AG04450 (cell line): Measurements from ENCODE around the gene GH1. TPM values are rescaled to one million over a fixed set of nuclear protein-coding genes. Genes with fewer than 3 reads are reported as not detected.
"Not testable (repeated sequence)": the region's sequence is repeated elsewhere in the genome, so short reads cannot be mapped to it uniquely, and the experiment has no call there.

Source experiments
- CTCF ChIA-PET: fragments of 300-600, 350-600 bp; formaldehyde crosslinking; extraction: SDS; loops from one replicate; lab custom pipeline; 2022; ENCODE audit warnings: antibody characterized with exemption, inconsistent platforms; lab: Charles Lee
- POLR2A ChIA-PET: fragments of 350-600 bp; formaldehyde crosslinking; extraction: SDS; loops from one replicate; lab custom pipeline; 2021; ENCODE audit warnings: antibody characterized with exemption, inconsistent platforms; lab: Yijun Ruan, JAX
- DNase-seq: peaks from one replicate; pipeline ENCODE4 v3.0.0-alpha.2; 2011; ENCODE audit warnings: low read depth, low spot score
- H3K27ac ChIP-seq: one replicate; pipeline ENCODE4 v1.5.1; 2012; ENCODE audit warnings: low read depth, low read length, control low read depth
- H3K27me3 ChIP-seq: one replicate; pipeline ENCODE4 v1.6.0; 2012; ENCODE audit warnings: low read length; ENCODE audit not compliant: control insufficient read depth, insufficient read depth
- H3K4me3 ChIP-seq: 2 replicates; pipeline ENCODE4 v1.5.1; 2011; ENCODE audit warnings: mild to moderate bottlenecking, low read depth, low read length, control low read depth
- H3K9me3 ChIP-seq: 2 replicates; pipeline ENCODE4 v1.5.1; 2012; ENCODE audit warnings: low read length; ENCODE audit not compliant: control insufficient read depth, insufficient read depth
- polyA plus RNA-seq: library from polyadenylated mRNA; depleted of rRNA; stranded (reverse); fragments of >200 nt; gene quantifications from 2 replicates; pipeline ENCODE4 v1.2.3, GENCODE V29; 2011
- TF ChIP-seq, protein P1 (sequence below): IDR thresholded peaks from 2 replicates; pipeline ENCODE4 v1.5.1; 2011; ENCODE audit warnings: low read depth, low read length, control low read depth, inconsistent platforms

The GH1 gene
- polyA plus RNA-seq, 1 experiment = not detected

DNA sequence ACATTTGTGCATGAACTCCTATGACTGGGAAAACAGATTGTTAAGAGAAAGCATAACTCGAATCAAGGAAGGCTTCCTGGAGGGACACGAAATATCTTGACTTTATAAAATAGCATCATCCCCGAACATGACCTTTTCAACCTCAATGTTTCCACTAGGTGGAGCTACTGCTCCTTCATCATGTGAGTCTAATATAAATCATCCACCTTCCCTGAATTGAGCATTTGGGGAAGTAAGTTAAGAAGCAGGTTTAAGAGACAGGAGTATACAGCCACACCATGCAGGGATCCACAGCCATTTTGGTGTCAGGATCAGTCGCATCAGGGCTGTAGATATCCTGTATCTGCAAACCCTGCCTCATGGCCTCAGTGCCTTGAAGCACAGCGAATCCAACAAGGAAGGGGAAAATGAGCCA lies 14.8 kb downstream of the GH1 start:
- H3K27ac ChIP-seq, POLR2A ChIA-PET, DNase-seq, H3K4me3 ChIP-seq, H3K9me3 ChIP-seq: not testable (repeated sequence)
- H3K27me3 ChIP-seq = peaks cover 21% of the 10 kb centered on the region
- CTCF ChIA-PET = interaction anchor here (0.6 to 2.2 kb wide), 7 partner anchors 9 to 514 kb away, joined by 3 to 16 read pairs (median 4); partner anchors contain the start of gene GH1
- TF ChIP-seq, protein P1, sequence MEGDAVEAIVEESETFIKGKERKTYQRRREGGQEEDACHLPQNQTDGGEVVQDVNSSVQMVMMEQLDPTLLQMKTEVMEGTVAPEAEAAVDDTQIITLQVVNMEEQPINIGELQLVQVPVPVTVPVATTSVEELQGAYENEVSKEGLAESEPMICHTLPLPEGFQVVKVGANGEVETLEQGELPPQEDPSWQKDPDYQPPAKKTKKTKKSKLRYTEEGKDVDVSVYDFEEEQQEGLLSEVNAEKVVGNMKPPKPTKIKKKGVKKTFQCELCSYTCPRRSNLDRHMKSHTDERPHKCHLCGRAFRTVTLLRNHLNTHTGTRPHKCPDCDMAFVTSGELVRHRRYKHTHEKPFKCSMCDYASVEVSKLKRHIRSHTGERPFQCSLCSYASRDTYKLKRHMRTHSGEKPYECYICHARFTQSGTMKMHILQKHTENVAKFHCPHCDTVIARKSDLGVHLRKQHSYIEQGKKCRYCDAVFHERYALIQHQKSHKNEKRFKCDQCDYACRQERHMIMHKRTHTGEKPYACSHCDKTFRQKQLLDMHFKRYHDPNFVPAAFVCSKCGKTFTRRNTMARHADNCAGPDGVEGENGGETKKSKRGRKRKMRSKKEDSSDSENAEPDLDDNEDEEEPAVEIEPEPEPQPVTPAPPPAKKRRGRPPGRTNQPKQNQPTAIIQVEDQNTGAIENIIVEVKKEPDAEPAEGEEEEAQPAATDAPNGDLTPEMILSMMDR = peak; percentile 21

DNA sequence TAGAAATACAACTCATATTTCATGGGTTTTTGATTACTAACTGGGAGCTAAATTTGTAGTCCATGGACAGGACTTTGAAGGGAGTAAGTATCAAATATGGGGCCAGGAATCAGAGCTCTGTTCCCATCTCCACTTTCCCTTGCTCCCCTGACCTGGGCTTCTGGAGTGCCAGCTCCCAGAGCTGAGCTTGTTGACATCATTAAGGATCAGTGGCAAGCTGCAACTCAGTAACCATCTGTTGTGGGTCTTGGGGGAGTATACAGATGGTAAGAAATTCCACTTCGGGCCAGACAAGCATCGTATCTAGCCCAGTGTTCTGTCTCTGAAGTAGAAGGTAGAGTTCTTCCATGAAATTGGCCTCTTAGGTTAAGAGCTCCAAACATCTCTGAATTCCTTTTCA lies 16.7 kb downstream of the GH1 start:
- POLR2A ChIA-PET, H3K9me3 ChIP-seq, H3K27ac ChIP-seq, H3K4me3 ChIP-seq, DNase-seq: not testable (repeated sequence)
- CTCF ChIA-PET = interaction anchor here (0.6 to 1.6 kb wide), 6 partner anchors 14 to 232 kb away, joined by 4 to 8 read pairs (median 6); no protein-coding TSS in a partner anchor
- H3K27me3 ChIP-seq = peaks cover 12% of the 10 kb centered on the region

DNA sequence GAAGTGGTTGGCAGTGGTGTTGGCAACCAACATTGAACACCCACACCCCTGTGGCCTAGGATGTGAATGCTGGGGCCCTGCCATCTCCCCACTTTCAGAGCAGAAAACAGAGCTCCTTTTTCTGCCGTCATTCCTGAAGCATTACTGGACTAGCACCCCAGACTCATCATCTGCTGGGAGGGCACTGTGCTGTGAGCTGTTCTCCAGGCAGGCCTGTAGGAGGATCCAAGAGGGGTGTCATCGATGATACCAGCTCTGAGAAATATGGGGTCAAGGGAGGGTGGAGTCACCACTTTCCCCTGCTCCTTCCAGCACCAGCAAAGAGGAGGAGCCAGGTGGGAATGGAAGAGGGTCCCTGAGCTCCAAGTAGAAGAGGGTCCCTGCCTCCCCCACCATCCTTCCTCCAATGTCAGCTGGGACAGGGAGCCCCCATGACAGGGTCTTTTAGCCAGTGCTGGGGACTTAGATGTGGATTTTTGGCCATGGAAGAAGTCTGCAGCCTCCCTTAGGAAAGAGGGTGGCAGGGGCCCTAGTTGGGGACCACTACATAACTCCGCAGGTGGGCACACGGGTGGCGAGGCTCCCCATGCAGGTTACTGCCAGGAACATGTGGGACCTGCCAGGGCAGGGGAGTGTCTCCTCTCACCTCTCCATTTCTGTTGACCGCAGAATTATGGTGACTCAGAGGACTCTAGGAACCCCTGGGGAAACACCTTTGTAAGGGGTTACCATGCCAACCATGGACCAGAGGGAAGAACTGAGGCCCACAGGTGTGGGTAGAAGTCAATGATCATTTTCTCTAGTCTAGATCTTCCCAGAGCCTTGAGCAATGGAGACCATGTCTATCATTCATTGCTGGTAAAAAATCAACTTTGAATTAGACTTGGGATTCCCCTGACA lies 19.5 kb downstream of the GH1 start:
- H3K9me3 ChIP-seq, H3K4me3 ChIP-seq, DNase-seq, H3K27me3 ChIP-seq, POLR2A ChIA-PET, H3K27ac ChIP-seq, CTCF ChIA-PET: not testable (repeated sequence)

DNA sequence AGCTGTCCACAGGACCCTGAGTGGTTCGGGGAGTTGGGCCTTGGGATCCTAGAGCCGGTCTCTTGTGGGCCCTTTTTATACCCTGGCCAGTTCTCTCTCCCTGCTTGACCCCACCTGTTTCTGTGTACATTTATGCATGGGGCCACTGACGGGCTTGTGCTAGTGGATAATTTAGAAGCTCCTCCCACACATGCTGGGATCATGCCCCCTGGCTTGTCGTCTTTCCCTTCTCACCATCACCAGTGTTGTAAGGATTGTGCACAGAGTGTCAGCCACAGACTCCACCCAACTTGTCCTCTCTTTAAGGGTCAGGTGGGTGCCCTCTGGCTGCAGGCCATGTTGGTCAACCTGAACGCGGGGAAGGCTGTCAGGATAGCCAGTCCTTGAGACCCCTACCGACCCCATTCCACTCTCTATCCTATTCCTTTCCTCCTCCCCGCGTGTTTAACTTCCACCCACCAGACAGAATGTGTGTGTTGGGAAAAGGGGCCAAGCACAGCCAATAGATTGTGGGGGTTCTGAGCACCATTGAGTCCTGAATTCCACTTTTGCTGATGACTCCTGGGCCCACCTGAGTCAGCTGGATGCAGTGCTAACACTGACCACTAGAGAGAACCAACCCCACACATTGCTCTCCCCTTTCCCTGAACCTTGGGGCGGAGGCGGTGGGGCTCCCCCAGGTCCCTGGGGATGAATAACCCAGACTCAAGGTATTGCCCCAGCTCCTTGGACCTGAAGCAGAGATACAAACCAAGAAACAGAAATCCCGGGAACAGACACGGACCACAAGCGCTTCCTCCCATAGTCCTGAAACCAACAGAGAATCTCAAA lies 21.9 kb downstream of the GH1 start, which contains the start of gene CSH1:
CSH1 (minus strand) TSS at position 51 of the 831 bp plus-strand sequence. CDS start 63 bp downstream, outside the sequence.
- CTCF ChIA-PET, H3K27ac ChIP-seq, POLR2A ChIA-PET, H3K9me3 ChIP-seq, DNase-seq, H3K4me3 ChIP-seq: not testable (repeated sequence)
- peaks cover 12% of the 10 kb centered on the region for H3K27me3 ChIP-seq

DNA sequence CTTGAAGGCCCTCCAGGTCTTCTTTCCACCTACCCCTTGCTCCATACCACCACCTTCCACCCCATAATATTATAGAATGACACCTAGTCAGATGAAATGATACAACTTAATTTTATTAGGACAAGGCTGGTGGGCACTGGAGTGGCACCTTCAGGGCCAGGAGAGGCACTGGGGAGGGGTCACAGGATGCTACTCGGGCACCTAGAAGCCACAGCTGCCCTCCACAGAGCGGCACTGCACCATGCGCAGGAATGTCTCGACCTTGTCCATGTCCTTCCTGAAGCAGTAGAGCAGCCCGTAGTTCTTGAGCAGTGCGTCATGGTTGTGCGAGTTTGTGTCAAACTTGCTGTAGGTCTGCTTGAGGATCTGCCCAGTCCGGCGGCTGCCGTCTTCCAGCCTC lies 23.8 kb downstream of the GH1 start:
- H3K27ac ChIP-seq, H3K4me3 ChIP-seq, CTCF ChIA-PET, POLR2A ChIA-PET, H3K9me3 ChIP-seq, DNase-seq: not testable (repeated sequence)
- peaks cover 13% of the 10 kb centered on the region for H3K27me3 ChIP-seq

DNA sequence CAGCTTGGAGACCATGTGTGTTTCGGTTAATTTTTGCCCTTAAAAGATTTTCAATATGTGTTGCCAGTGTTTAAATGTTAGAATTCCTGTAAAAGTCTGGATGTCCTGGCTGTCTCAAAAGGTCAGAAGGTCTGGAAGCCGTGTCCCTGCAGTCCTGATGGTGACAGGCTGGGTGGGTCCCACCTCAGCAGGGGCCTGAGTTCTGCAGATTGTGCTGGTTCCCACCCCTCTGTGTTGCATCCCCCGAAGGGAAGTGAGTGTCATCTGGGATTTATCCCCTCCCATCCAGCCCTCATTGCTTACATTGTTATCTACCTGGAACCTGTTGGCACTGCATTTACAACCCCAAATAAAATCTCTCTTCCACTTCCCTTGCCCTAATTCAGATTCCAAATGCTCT lies 24.6 kb downstream of the GH1 start:
- DNase-seq, H3K9me3 ChIP-seq, H3K4me3 ChIP-seq, POLR2A ChIA-PET, CTCF ChIA-PET, H3K27ac ChIP-seq: not testable (repeated sequence)
- H3K27me3 ChIP-seq = peaks cover 13% of the 10 kb centered on the region

DNA sequence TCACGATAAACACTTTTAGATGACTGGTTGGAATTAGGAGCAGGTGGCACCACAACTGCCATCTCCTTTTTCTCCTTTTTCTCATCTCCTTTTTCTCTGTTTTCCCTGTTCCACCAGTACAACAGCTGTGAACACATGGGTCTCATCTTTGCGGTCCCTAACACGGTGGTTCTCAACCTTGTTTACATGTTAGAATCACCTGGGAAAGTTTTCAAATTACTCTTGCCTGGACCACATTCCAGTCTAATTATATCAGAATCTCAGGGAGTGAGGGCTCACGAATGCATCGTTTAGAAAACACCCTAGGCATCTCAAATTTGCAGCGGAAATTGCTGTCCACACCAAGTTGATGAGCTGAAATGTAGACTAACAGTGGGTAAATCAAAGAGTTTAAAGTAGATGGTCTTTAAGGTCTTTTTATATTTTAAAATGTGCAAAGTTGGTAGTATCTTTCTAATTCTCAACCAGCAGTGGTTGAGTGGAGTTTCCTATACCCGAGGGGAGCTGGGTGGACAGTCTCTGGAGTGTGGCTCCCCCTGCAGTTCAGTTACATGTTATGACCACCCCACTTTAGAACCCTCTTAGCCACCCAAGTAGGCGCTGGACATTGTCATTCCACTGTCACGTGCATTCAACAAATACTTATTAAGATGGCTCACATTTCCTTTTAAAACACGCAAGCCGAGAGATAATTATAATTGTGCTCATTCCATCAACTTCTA lies 26.2 kb downstream of the GH1 start:
- H3K9me3 ChIP-seq, H3K27ac ChIP-seq, H3K4me3 ChIP-seq, DNase-seq, POLR2A ChIA-PET: not testable (repeated sequence)
- peaks cover 13% of the 10 kb centered on the region for H3K27me3 ChIP-seq
- CTCF ChIA-PET = interaction anchor here (0.5 to 0.6 kb wide), 3 partner anchors 19 to 1148 kb away, joined by 3 to 4 read pairs (median 3); no protein-coding TSS in a partner anchor
